BLaER1 (cell line): ENCODE measurements around the gene UVSSA.
"Not testable (repeated sequence)": the region's sequence is repeated elsewhere in the genome, so short reads cannot be mapped to it uniquely, and the experiment has no call there.

Experiments
- H3K27ac ChIP-seq: shearing (Covaris generic); formaldehyde crosslinking; 2 replicates; pipeline ENCODE4 v1.8.1; 2022
- H3K27me3 ChIP-seq: shearing (Covaris generic); formaldehyde crosslinking; 2 replicates; pipeline ENCODE4 v1.8.1; 2022
- H3K36me3 ChIP-seq: shearing (Covaris generic); formaldehyde crosslinking; 2 replicates; pipeline ENCODE4 v1.8.1; 2022
- H3K4me1 ChIP-seq: shearing (Covaris generic); formaldehyde crosslinking; 2 replicates; pipeline ENCODE4 v1.8.1; 2022
- H3K4me2 ChIP-seq: shearing (Covaris generic); formaldehyde crosslinking; 2 replicates; pipeline ENCODE4 v1.8.1; 2022
- H3K4me3 ChIP-seq: shearing (Covaris generic); formaldehyde crosslinking; 2 replicates; pipeline ENCODE4 v1.8.1; 2022
- H3K9ac ChIP-seq: shearing (Covaris generic); formaldehyde crosslinking; 2 replicates; pipeline ENCODE4 v1.8.1; 2022
- H3K9me3 ChIP-seq: shearing (Covaris generic); formaldehyde crosslinking; 2 replicates; pipeline ENCODE4 v1.8.1; 2022
- H4K20me1 ChIP-seq: shearing (Covaris generic); formaldehyde crosslinking; 2 replicates; pipeline ENCODE4 v1.8.1; 2022
- Cebpa-rat ChIP-seq: shearing (Covaris generic); IDR thresholded peaks from 2 replicates; pipeline ENCODE4 v1.8.1; 2022

Gene UVSSA

GRCh38 chr4:1331591-1332353, 15.2 kb upstream of the UVSSA start:
- TF ChIP-seq Cebpa-rat, result no peak
- no peaks in the 10 kb centered on the region for H3K9me3 ChIP-seq
- H3K36me3 ChIP-seq, result peaks cover 87% of the 10 kb centered on the region
- H4K20me1 ChIP-seq, result peaks cover 60% of the 10 kb centered on the region
- no peak overlapping the region for H3K4me3 ChIP-seq
- H3K27ac ChIP-seq, result peak overlapping the region; percentile 49; the same call in 1 of the 2 replicates
- H3K4me2 ChIP-seq, result no peak overlapping the region
- H3K27me3 ChIP-seq, result no peaks in the 10 kb centered on the region
- peak overlapping the region; percentile 18; the same call in 1 of the 2 replicates for H3K9ac ChIP-seq
- peaks cover 76% of the 10 kb centered on the region for H3K4me1 ChIP-seq

DNA sequence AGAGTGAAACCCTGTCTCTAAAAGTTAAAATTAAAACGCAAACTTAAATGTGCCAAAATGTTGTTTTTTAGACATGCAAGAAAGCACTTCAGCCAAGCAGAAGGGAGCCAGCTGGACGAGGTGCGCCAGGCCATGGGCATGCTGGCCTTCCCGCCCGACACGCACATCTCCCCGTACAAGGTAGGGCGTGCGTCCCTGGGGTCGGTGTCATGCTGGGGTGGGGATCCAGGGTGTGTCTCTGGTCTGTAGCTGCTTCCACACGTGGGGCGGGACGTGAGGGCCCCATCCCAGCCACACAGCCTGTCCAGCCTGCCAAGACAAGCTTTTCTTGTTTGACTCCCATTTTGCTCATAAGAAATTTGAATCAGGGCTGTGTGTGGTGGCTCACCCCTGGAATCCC, 14.3 kb upstream of the UVSSA start:
- Histone ChIP-seq H3K9me3 (no peaks in the 10 kb centered on the region), H3K36me3 (peaks cover 87% of the 10 kb centered on the region)
- TF ChIP-seq Cebpa-rat, result no peak

DNA sequence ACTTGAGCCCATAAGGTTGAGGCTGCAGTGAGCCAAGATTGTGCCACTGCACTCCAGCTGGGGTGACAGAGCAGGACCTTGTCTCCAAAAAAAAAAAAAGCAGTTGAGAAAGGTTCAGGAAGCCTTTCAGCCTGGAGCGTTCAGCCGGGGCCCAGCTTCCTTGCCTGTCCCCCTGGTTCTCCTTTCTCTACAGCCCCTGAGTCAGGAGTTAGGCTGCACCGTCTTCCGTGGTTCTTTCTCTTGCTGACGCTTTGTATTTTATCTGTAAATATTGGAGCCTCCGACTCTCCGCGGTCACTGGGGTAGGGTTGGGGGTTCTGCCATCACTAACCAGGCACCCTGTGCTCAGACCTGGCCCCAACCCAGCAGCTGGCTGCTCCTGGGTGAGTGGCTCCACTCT, 13.8 kb upstream of the UVSSA start:
- H3K9me3 ChIP-seq, result no peaks in the 10 kb centered on the region
- peak overlapping the region; percentile 32; the same call in 1 of the 2 replicates for H3K4me2 ChIP-seq
- H3K9ac ChIP-seq, result no peak overlapping the region
- H3K36me3 ChIP-seq, result peaks cover 87% of the 10 kb centered on the region
- H4K20me1 ChIP-seq, result peaks cover 46% of the 10 kb centered on the region
- TF ChIP-seq Cebpa-rat, result no peak
- peaks cover 62% of the 10 kb centered on the region for H3K4me1 ChIP-seq
- H3K27ac ChIP-seq, result peak overlapping the region; percentile 22; the same call in 1 of the 2 replicates
- no peaks in the 10 kb centered on the region for H3K27me3 ChIP-seq
- no peak overlapping the region for H3K4me3 ChIP-seq

More for the DNA sequence above, 14.3 kb upstream of the UVSSA start:
- Histone ChIP-seq H3K27me3 (no peaks in the 10 kb centered on the region), H4K20me1 (peaks cover 51% of the 10 kb centered on the region), H3K27ac (peak overlapping the region; percentile 22; the same call in 1 of the 2 replicates), H3K4me3 (no peak overlapping the region), H3K4me1 (peaks cover 67% of the 10 kb centered on the region), H3K4me2 (peak overlapping the region; percentile 32; the same call in 1 of the 2 replicates), H3K9ac (no peak overlapping the region)

DNA sequence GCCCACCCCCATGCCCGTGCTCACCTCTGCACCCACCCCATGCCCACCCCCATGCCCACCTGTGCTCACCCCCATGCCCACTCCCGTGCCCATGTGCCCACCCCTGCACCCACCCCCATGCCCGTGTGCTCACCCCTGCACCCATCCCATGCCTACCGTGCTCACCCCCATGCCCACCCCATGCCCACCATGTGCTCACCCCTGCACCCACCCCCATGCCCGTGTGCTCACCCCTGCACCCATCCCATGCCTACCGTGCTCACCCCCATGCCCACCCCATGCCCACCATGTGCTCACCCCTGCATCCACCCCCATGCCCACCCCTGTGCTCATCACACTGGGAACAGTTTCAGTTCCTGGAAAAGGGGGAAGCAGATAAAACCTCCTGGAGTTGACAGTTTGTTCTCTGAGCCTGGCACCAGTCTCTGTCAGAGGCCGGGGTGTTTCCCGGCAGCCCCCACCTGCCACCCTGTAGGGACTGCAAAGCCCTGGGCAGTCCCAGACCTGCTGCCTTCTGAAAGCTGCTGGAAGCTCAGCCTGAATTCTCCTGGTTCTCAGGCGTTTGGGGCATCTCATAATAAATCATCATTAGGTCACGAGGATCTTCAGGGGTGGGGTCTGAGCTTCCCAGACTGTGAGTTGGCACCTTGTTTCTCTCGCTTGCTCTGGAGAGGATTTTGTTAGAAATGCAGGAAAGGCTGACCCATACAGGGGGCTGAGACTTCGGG, 13.0 kb upstream of the UVSSA start:
- peaks cover 87% of the 10 kb centered on the region for H3K36me3 ChIP-seq
- H3K4me2 ChIP-seq, result peak overlapping the region; percentile 49; the same call in 1 of the 2 replicates
- not testable (repeated sequence) for H3K9ac ChIP-seq, H3K4me3 ChIP-seq, H3K27me3 ChIP-seq, H3K9me3 ChIP-seq
- peak overlapping the region; percentile 63 for H3K27ac ChIP-seq
- peaks cover 39% of the 10 kb centered on the region for H4K20me1 ChIP-seq
- peaks cover 55% of the 10 kb centered on the region for H3K4me1 ChIP-seq

- H3K9me3 ChIP-seq, result no peaks in the 10 kb centered on the region
- peak overlapping the region; percentile 49; the same call in 1 of the 2 replicates for H3K4me2 ChIP-seq
- peaks cover 87% of the 10 kb centered on the region for H3K36me3 ChIP-seq
- H3K4me3 ChIP-seq, result no peak overlapping the region
- H4K20me1 ChIP-seq, result peaks cover 33% of the 10 kb centered on the region
- no peak for TF ChIP-seq Cebpa-rat
- no peaks in the 10 kb centered on the region for H3K27me3 ChIP-seq
- peaks cover 50% of the 10 kb centered on the region for H3K4me1 ChIP-seq
- H3K9ac ChIP-seq, result no peak overlapping the region
- H3K27ac ChIP-seq, result peak overlapping the region; percentile 63
These were observed 12.5 kb upstream of the UVSSA start for GRCh38 chr4:1334579-1334895.

- not testable (repeated sequence) for H3K27ac ChIP-seq, H3K4me3 ChIP-seq, H3K9me3 ChIP-seq, H3K4me2 ChIP-seq, H3K9ac ChIP-seq, H3K27me3 ChIP-seq
- Histone ChIP-seq H3K4me1 (peaks cover 42% of the 10 kb centered on the region), H3K36me3 (peaks cover 88% of the 10 kb centered on the region), H4K20me1 (peaks cover 29% of the 10 kb centered on the region)
These were observed 11.7 kb upstream of the UVSSA start for GRCh38 chr4:1335193-1335883.

DNA sequence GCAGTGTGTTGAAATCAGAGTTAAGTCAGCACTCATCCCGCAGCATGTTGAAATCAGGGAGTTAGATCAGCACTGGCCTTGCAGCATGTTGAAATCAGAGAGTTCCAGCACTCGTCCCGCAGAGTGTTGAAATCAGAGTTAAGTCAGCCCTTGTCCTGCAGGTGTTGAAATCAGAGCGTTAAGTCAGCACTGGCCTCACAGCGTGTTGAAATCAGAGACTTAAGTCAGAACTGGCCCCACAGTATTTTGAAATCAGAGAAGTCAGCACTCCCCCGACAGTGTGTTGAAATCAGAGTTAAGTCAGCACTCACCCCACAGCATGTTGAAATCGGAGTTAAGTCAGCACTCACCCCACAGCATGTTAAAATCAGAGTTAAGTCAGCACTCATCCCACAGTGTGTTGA, 10.9 kb upstream of the UVSSA start:
- peaks cover 89% of the 10 kb centered on the region for H3K36me3 ChIP-seq
- H3K27me3 ChIP-seq, result no peaks in the 10 kb centered on the region
- H3K4me2 ChIP-seq, result no peak overlapping the region
- TF ChIP-seq Cebpa-rat, result no peak
- H4K20me1 ChIP-seq, result peaks cover 29% of the 10 kb centered on the region
- H3K27ac ChIP-seq, result no peak overlapping the region
- H3K9ac ChIP-seq, result no peak overlapping the region
- peaks cover 34% of the 10 kb centered on the region for H3K4me1 ChIP-seq
- no peaks in the 10 kb centered on the region for H3K9me3 ChIP-seq
- H3K4me3 ChIP-seq, result no peak overlapping the region

DNA sequence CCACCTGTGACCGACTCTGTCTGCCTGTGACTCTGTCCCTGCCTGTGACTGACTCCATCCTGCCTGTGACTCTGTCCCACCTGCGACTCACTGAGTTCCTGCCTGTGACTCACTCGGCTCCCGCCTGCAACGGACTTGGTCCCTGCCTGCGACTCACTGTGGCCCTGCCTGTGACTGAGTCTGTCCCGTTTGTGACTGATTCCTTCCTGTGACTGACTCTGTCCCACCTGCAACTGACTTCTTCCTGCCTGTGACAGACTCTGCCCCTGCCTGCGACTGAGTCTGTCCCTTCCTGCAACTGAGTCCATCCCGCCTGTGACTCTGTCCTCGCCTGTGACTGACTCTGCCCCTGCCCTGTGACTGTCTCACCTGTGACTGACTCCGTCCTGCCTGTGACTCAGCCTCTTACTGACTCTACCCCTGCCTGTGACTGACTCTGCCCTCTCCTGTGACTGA, 9.6 kb upstream of the UVSSA start:
- no peak overlapping the region for H3K9ac ChIP-seq
- no peak overlapping the region for H3K4me2 ChIP-seq
- H3K4me3 ChIP-seq, result no peak overlapping the region
- peaks cover 87% of the 10 kb centered on the region for H3K36me3 ChIP-seq
- peaks cover 21% of the 10 kb centered on the region for H3K4me1 ChIP-seq
- peaks cover 18% of the 10 kb centered on the region for H4K20me1 ChIP-seq
- H3K9me3 ChIP-seq, result no peaks in the 10 kb centered on the region
- H3K27me3 ChIP-seq, result no peaks in the 10 kb centered on the region
- no peak for TF ChIP-seq Cebpa-rat
- no peak overlapping the region for H3K27ac ChIP-seq

- Histone ChIP-seq H3K36me3 (peaks cover 79% of the 10 kb centered on the region), H3K4me2 (no peak overlapping the region), H3K9ac (no peak overlapping the region), H4K20me1 (peaks cover 11% of the 10 kb centered on the region), H3K9me3 (no peaks in the 10 kb centered on the region), H3K4me1 (peaks cover 17% of the 10 kb centered on the region), H3K27ac (no peak overlapping the region), H3K27me3 (no peaks in the 10 kb centered on the region), H3K4me3 (no peak overlapping the region)
- TF ChIP-seq Cebpa-rat, result no peak
These were observed 8.9 kb upstream of the UVSSA start for GRCh38 chr4:1337951-1338751.
